Mesendoderm (in vitro differentiated cells): ENCODE data around the gene CRELD2.

Experiments
- DNase-seq: peaks from one replicate; pipeline ENCODE4 v3.0.0; 2013
- H2AK5ac ChIP-seq: 2 replicates; pipeline ENCODE4 v1.6.1; 2013; ENCODE audit warnings: low read length, inconsistent platforms
- H2BK120ac ChIP-seq: 2 replicates; pipeline ENCODE4 v1.6.1; 2013; ENCODE audit warnings: low read depth, mild to moderate bottlenecking, low read length, moderate library complexity, mixed read lengths
- H2BK15ac ChIP-seq: replicated peaks from 2 replicates; pipeline ENCODE4 v1.6.1; 2013; ENCODE audit warnings: low read depth, mild to moderate bottlenecking, moderate library complexity
- H2BK5ac ChIP-seq: 2 replicates; pipeline ENCODE4 v1.6.1; 2013; ENCODE audit warnings: low read length, inconsistent platforms
- H3K18ac ChIP-seq: 2 replicates; pipeline ENCODE4 v1.6.1; 2013; ENCODE audit warnings: mild to moderate bottlenecking, low read length, mixed read lengths
- H3K23ac ChIP-seq: one replicate; pipeline ENCODE4 v1.6.1; 2013; ENCODE audit warnings: low read length
- H3K27ac ChIP-seq: 2 replicates; pipeline ENCODE4 v1.5.1; 2013; ENCODE audit warnings: low read depth, mild to moderate bottlenecking, inconsistent platforms, low read length, moderate library complexity
- H3K27me3 ChIP-seq: 2 replicates; pipeline ENCODE4 v1.6.1; 2013; ENCODE audit warnings: low read length, control low read depth, mild to moderate bottlenecking, inconsistent platforms; ENCODE audit not compliant: insufficient read depth, poor library complexity
- H3K36me3 ChIP-seq: 2 replicates; pipeline ENCODE4 v1.6.1; 2013; ENCODE audit warnings: low read length, inconsistent platforms; ENCODE audit not compliant: control insufficient read depth, insufficient read depth
- H3K4ac ChIP-seq: one replicate; pipeline ENCODE4 v1.6.1; 2013; ENCODE audit warnings: low read depth, mild to moderate bottlenecking, low read length, moderate library complexity
- H3K4me1 ChIP-seq: 2 replicates; pipeline ENCODE4 v1.6.1; 2013; ENCODE audit warnings: low read depth, low read length, inconsistent platforms; ENCODE audit not compliant: control insufficient read depth
- H3K4me2 ChIP-seq: 2 replicates; pipeline ENCODE4 v1.6.1; 2013; ENCODE audit warnings: low read length
- H3K4me3 ChIP-seq: 2 replicates; pipeline ENCODE4 v1.5.1; 2013; ENCODE audit warnings: mild to moderate bottlenecking, low read length
- H3K56ac ChIP-seq: one replicate; pipeline ENCODE4 v1.6.1; 2013; ENCODE audit warnings: low read length
- H3K79me1 ChIP-seq: 2 replicates; pipeline ENCODE4 v1.6.1; 2013; ENCODE audit warnings: low read length, inconsistent platforms
- H3K79me2 ChIP-seq: 2 replicates; pipeline ENCODE4 v1.6.1; 2013; ENCODE audit warnings: mild to moderate bottlenecking, low read length; ENCODE audit not compliant: control insufficient read depth, insufficient read depth
- H3K9ac ChIP-seq: 2 replicates; pipeline ENCODE4 v1.6.1; 2013; ENCODE audit warnings: low read length, inconsistent platforms
- H4K5ac ChIP-seq: one replicate; pipeline ENCODE4 v1.6.1; 2013; ENCODE audit warnings: low read length
- H4K8ac ChIP-seq: one replicate; pipeline ENCODE4 v1.6.1; 2013; ENCODE audit warnings: low read depth, mild to moderate bottlenecking, control low read depth, low read length, moderate library complexity
- WGBS: extraction: QIAGEN DNeasy Blood & Tissue Kit; methylation state at CpG from one replicate; pipeline ENCODE4 v1.1.7; 2013; ENCODE audit warnings: low lambda C conversion rate, missing lambda C conversion rate; ENCODE audit not compliant: insufficient coverage; ENCODE audit errors: extremely low coverage; 5-methylcytosine and 5-hydroxymethylcytosine counted together

CRELD2 gene

GRCh38 chr22:49873228-49873940, 45.0 kb upstream of the CRELD2 start:
- H3K4me2 ChIP-seq, result no peak overlapping the region
- no CpG with 5 or more reads among the region's 16 CpGs for WGBS

GRCh38 chr22:49877642-49878041, 40.8 kb upstream of the CRELD2 start:
- no CpG with 5 or more reads among the region's 7 CpGs for WGBS
- Histone ChIP-seq H3K27me3 (no peaks in the 10 kb centered on the region), H3K9ac (no peak overlapping the region), H3K4me3 (no peak overlapping the region), H3K4me2 (no peak overlapping the region), H4K5ac (no peak overlapping the region), H3K36me3 (no peaks in the 10 kb centered on the region), H3K18ac (no peak overlapping the region), H3K4me1 (no peaks in the 10 kb centered on the region), H3K79me1 (peaks cover 21% of the 10 kb centered on the region), H2BK5ac (no peak overlapping the region), H3K4ac (no peak overlapping the region), H2BK120ac (no peak overlapping the region), H3K23ac (no peak overlapping the region), H2BK15ac (no peak overlapping the region), H3K27ac (no peak overlapping the region), H4K8ac (no peak overlapping the region), H3K56ac (no peak overlapping the region), H3K79me2 (peaks cover 17% of the 10 kb centered on the region), H2AK5ac (no peak overlapping the region)
- no peak for DNase-seq

More at GRCh38 chr22:49873228-49873940, 45.0 kb upstream of the CRELD2 start:
- H3K23ac ChIP-seq, result no peak overlapping the region
- H2BK5ac ChIP-seq, result no peak overlapping the region
- H2AK5ac ChIP-seq, result no peak overlapping the region
- H3K56ac ChIP-seq, result no peak overlapping the region
- H3K9ac ChIP-seq, result no peak overlapping the region
- no peak for DNase-seq
- no peak overlapping the region for H3K4ac ChIP-seq
- H3K79me1 ChIP-seq, result peaks cover 27% of the 10 kb centered on the region
- H4K5ac ChIP-seq, result no peak overlapping the region
- peaks cover 30% of the 10 kb centered on the region for H3K79me2 ChIP-seq
- no peak overlapping the region for H2BK120ac ChIP-seq
- H3K18ac ChIP-seq, result no peak overlapping the region
- H3K4me1 ChIP-seq, result no peaks in the 10 kb centered on the region
- H2BK15ac ChIP-seq, result no peak overlapping the region
- H3K27ac ChIP-seq, result no peak overlapping the region
- no peak overlapping the region for H4K8ac ChIP-seq
- no peak overlapping the region for H3K4me3 ChIP-seq
- H3K27me3 ChIP-seq, result no peaks in the 10 kb centered on the region
- no peaks in the 10 kb centered on the region for H3K36me3 ChIP-seq

- no CpG with 5 or more reads among the region's 8 CpGs for WGBS
- DNase-seq, result no peak
- no peak overlapping the region for H3K27ac ChIP-seq
Observed at GRCh38 chr22:49878206-49878605, 40.2 kb upstream of the CRELD2 start.

GRCh38 chr22:49879871-49880270, 38.6 kb upstream of the CRELD2 start:
- no peaks in the 10 kb centered on the region for H3K4me1 ChIP-seq
- no peak for DNase-seq
- no peak overlapping the region for H3K4me2 ChIP-seq
- no peak overlapping the region for H3K9ac ChIP-seq
- no peak overlapping the region for H3K56ac ChIP-seq
- no peak overlapping the region for H2BK5ac ChIP-seq
- no peak overlapping the region for H3K18ac ChIP-seq
- peaks cover 11% of the 10 kb centered on the region for H3K79me1 ChIP-seq
- H3K27me3 ChIP-seq, result no peaks in the 10 kb centered on the region
- H3K79me2 ChIP-seq, result peaks cover 8% of the 10 kb centered on the region
- no CpG with 5 or more reads among the region's 9 CpGs for WGBS
- H4K8ac ChIP-seq, result no peak overlapping the region
- no peak overlapping the region for H3K27ac ChIP-seq
- H3K4me3 ChIP-seq, result no peak overlapping the region
- no peak overlapping the region for H4K5ac ChIP-seq
- no peaks in the 10 kb centered on the region for H3K36me3 ChIP-seq
- H3K23ac ChIP-seq, result no peak overlapping the region
- no peak overlapping the region for H2BK120ac ChIP-seq
- H3K4ac ChIP-seq, result no peak overlapping the region
- H2AK5ac ChIP-seq, result no peak overlapping the region
- no peak overlapping the region for H2BK15ac ChIP-seq

More at GRCh38 chr22:49878206-49878605, 40.2 kb upstream of the CRELD2 start:
- Histone ChIP-seq H3K9ac (no peak overlapping the region), H3K4ac (no peak overlapping the region), H3K79me1 (peaks cover 19% of the 10 kb centered on the region), H3K79me2 (peaks cover 14% of the 10 kb centered on the region), H3K4me3 (no peak overlapping the region), H2BK120ac (no peak overlapping the region), H2AK5ac (no peak overlapping the region), H2BK15ac (no peak overlapping the region), H3K27me3 (no peaks in the 10 kb centered on the region), H4K8ac (no peak overlapping the region), H3K56ac (no peak overlapping the region), H3K18ac (no peak overlapping the region), H3K4me2 (no peak overlapping the region), H3K4me1 (no peaks in the 10 kb centered on the region), H4K5ac (no peak overlapping the region), H3K36me3 (no peaks in the 10 kb centered on the region), H2BK5ac (no peak overlapping the region), H3K23ac (no peak overlapping the region)

GRCh38 chr22:49880281-49880680, 38.2 kb upstream of the CRELD2 start:
- H3K4me1 ChIP-seq, result no peaks in the 10 kb centered on the region
- H2AK5ac ChIP-seq, result no peak overlapping the region
- no peak overlapping the region for H4K8ac ChIP-seq
- no peak overlapping the region for H4K5ac ChIP-seq
- no peak overlapping the region for H3K23ac ChIP-seq
- no peak overlapping the region for H3K9ac ChIP-seq
- H3K27ac ChIP-seq, result no peak overlapping the region
- peaks cover 8% of the 10 kb centered on the region for H3K79me2 ChIP-seq
- no peak overlapping the region for H2BK120ac ChIP-seq
- H3K18ac ChIP-seq, result no peak overlapping the region
- no CpG with 5 or more reads among the region's 20 CpGs for WGBS
- no peaks in the 10 kb centered on the region for H3K36me3 ChIP-seq
- H3K79me1 ChIP-seq, result peaks cover 11% of the 10 kb centered on the region
- no peak overlapping the region for H3K4ac ChIP-seq
- peak; percentile 11 for DNase-seq
- no peak overlapping the region for H2BK15ac ChIP-seq
- peak overlapping the region; percentile 22 for H3K56ac ChIP-seq
- H3K4me2 ChIP-seq, result no peak overlapping the region
- no peak overlapping the region for H2BK5ac ChIP-seq
- no peak overlapping the region for H3K4me3 ChIP-seq
- H3K27me3 ChIP-seq, result no peaks in the 10 kb centered on the region

- Histone ChIP-seq H3K4me3 (no peak overlapping the region), H3K79me2 (peaks cover 6% of the 10 kb centered on the region), H3K4ac (no peak overlapping the region), H3K27me3 (no peaks in the 10 kb centered on the region), H3K23ac (no peak overlapping the region), H3K79me1 (peaks cover 16% of the 10 kb centered on the region), H4K5ac (no peak overlapping the region), H3K18ac (no peak overlapping the region), H2BK5ac (no peak overlapping the region), H3K4me1 (no peaks in the 10 kb centered on the region), H3K27ac (no peak overlapping the region), H2BK120ac (no peak overlapping the region), H3K9ac (no peak overlapping the region), H2AK5ac (no peak overlapping the region), H4K8ac (no peak overlapping the region), H2BK15ac (no peak overlapping the region), H3K56ac (no peak overlapping the region), H3K36me3 (peaks cover 8% of the 10 kb centered on the region), H3K4me2 (no peak overlapping the region)
- no CpG with 5 or more reads among the region's 2 CpGs for WGBS
- no peak for DNase-seq
Observed at GRCh38 chr22:49881856-49882255, 36.6 kb upstream of the CRELD2 start.
